Endothelial cell of umbilical vein (primary cell): ENCODE data around the gene CDK17. TPM values are rescaled to one million over a fixed set of nuclear protein-coding genes. Genes with fewer than 3 reads are reported as not detected.

Experiments used
- BruUV-seq: library from RNA; stranded (reverse); fragments of 400-500 nt; replicated peaks from 2 replicates; lab custom pipeline; 2021; lab: Mats Ljungman, UMichigan
- CTCF ChIA-PET: fragments of 300-600, 350-600 bp; sonication (Branson Sonifier 250); formaldehyde crosslinking; loops from one replicate; lab custom pipeline; 2021; ENCODE audit warnings: antibody characterized with exemption, inconsistent platforms; lab: Charles Lee
- POLR2A ChIA-PET: fragments of 300-600, 350-600 bp; sonication (Branson Sonifier 250); formaldehyde crosslinking; loops from one replicate; lab custom pipeline; 2021; ENCODE audit warnings: antibody characterized with exemption, inconsistent platforms; lab: Charles Lee
- DNase-seq: peaks from one replicate; pipeline ENCODE4 v3.0.0-alpha.2; 2011; ENCODE audit warnings: low read depth, low spot score
- FAIRE-seq: peaks from 2 replicates; lab custom pipeline; 2011; peaks lifted over from hg19 to GRCh38; lab: Jason Lieb, UNC
- H2AFZ ChIP-seq: 2 replicates; pipeline ENCODE4 v1.6.0; 2012; ENCODE audit warnings: low read depth, low read length, control low read depth, inconsistent platforms
- H3K27ac ChIP-seq: 2 replicates; pipeline ENCODE4 v1.5.1; 2011; ENCODE audit warnings: low read depth, mild to moderate bottlenecking, control low read depth, low read length, moderate library complexity; ENCODE audit not compliant: insufficient read depth
- H3K27me3 ChIP-seq, 2 experiments: 2 replicates each; pipeline versions ENCODE4 v1.6.0 to v1.6.1; 2011; ENCODE audit warnings: low read length in 2 of 2, mixed read lengths in 1 of 2; ENCODE audit not compliant: control insufficient read depth in 2 of 2, insufficient read depth in 2 of 2
- H3K36me3 ChIP-seq, 2 experiments: 2 replicates in 1 of 2; 3 replicates in 1 of 2; pipeline ENCODE4 v1.5.1; 2011; ENCODE audit warnings: low read length in 2 of 2, mild to moderate bottlenecking in 1 of 2, moderate library complexity in 1 of 2; ENCODE audit not compliant: control insufficient read depth in 2 of 2, insufficient read depth in 2 of 2; ENCODE audit errors: extremely low read depth in 1 of 2
- H3K4me1 ChIP-seq: 3 replicates; pipeline ENCODE4 v1.5.1; 2011; ENCODE audit warnings: mild to moderate bottlenecking, low read length; ENCODE audit not compliant: control insufficient read depth, insufficient read depth; ENCODE audit errors: extremely low read depth
- H3K4me2 ChIP-seq: 2 replicates; pipeline ENCODE4 v1.6.1; 2011; ENCODE audit warnings: low read length, control low read depth, mixed read lengths; ENCODE audit not compliant: insufficient read depth
- H3K4me3 ChIP-seq, 3 experiments: fragments of 200-600 bp in 1 of 3; sonication (generic), shearing (Covaris generic) in 1 of 3; replicated peaks in 1 of 3; 2 replicates each; pipeline ENCODE4 v1.5.1; 2011 to 2016; ENCODE audit warnings: control low read depth in 3 of 3, low read length in 3 of 3, mild to moderate bottlenecking in 2 of 3, inconsistent platforms in 1 of 3, low read depth in 1 of 3, moderate library complexity in 1 of 3; ENCODE audit not compliant: insufficient read depth in 1 of 3
- H3K79me2 ChIP-seq: 2 replicates; pipeline ENCODE4 v1.6.0; 2012; ENCODE audit warnings: low read length, inconsistent platforms; ENCODE audit not compliant: control insufficient read depth, insufficient read depth
- H3K9ac ChIP-seq: replicated peaks from 2 replicates; pipeline ENCODE3; 2011; ENCODE audit warnings: low read length, control low read depth; ENCODE audit not compliant: insufficient read depth; ENCODE audit errors: extremely low read depth
- H3K9me1 ChIP-seq: replicated peaks from 3 replicates; pipeline ENCODE4 v1.6.0; 2011; ENCODE audit warnings: mild to moderate bottlenecking, low read length; ENCODE audit not compliant: control insufficient read depth, insufficient read depth; ENCODE audit errors: extremely low read depth
- H3K9me3 ChIP-seq: replicated peaks from 2 replicates; pipeline ENCODE4 v1.5.1; 2012; ENCODE audit warnings: low read length, inconsistent platforms; ENCODE audit not compliant: control insufficient read depth, insufficient read depth
- H4K20me1 ChIP-seq: replicated peaks from 2 replicates; pipeline ENCODE3; 2011; ENCODE audit warnings: mild to moderate bottlenecking, low read length; ENCODE audit not compliant: control insufficient read depth, insufficient read depth; ENCODE audit errors: extremely low read depth
- EZH2 ChIP-seq: IDR thresholded peaks from 2 replicates; pipeline ENCODE4 v1.6.1; 2012; ENCODE audit warnings: borderline replicate concordance, low read depth, mild to moderate bottlenecking, moderate library complexity, low read length, inconsistent platforms; ENCODE audit not compliant: severe bottlenecking
- FOS ChIP-seq: IDR thresholded peaks from 2 replicates; pipeline ENCODE4 v1.6.1; 2011; ENCODE audit warnings: mild to moderate bottlenecking, low read length, moderate library complexity, borderline replicate concordance; ENCODE audit not compliant: insufficient read depth
- GATA2 ChIP-seq: IDR thresholded peaks from 2 replicates; pipeline ENCODE4 v1.7.0; 2011; ENCODE audit warnings: low read depth, mild to moderate bottlenecking, moderate library complexity, mixed read lengths, low read length; ENCODE audit not compliant: insufficient read length, insufficient read depth
- JUN ChIP-seq: IDR thresholded peaks from 2 replicates; pipeline ENCODE4 v1.6.1; 2011; ENCODE audit warnings: borderline replicate concordance, low read depth; ENCODE audit not compliant: insufficient read length, insufficient read depth
- MAX ChIP-seq: IDR thresholded peaks from 2 replicates; pipeline ENCODE4 v1.6.1; 2011; ENCODE audit not compliant: insufficient read depth, insufficient read length
- MYC ChIP-seq: IDR thresholded peaks from one replicate; pipeline ENCODE4 v1.6.1; 2011; ENCODE audit warnings: mild to moderate bottlenecking, low read depth, low read length
- POLR2A ChIP-seq: IDR thresholded peaks from 2 replicates; pipeline ENCODE4 v1.6.1; 2012; ENCODE audit warnings: low read depth, mild to moderate bottlenecking, control low read depth, low read length
- POLR2AphosphoS5 ChIP-seq: IDR thresholded peaks from 2 replicates; pipeline ENCODE4 v1.6.1; 2012; ENCODE audit warnings: low read depth, mild to moderate bottlenecking, control low read depth, low read length, moderate library complexity; ENCODE audit not compliant: insufficient read depth
- dilution Hi-C: fragments of 300-500 bp; cut with MboI; formaldehyde crosslinking; loops from one replicate; pipeline ENCODE4 v1.15.0; 2019; ENCODE audit warnings: low sequenced_read_pairs; ENCODE audit not compliant: extremely low pct_ligation_motif_present
- intact Hi-C: fragments of 100-400 bp; cut with micrococcal nuclease; formaldehyde crosslinking; loops from one replicate; pipeline ENCODE4 v1.10.0; 2022
- polyA plus RNA-seq, 4 experiments: library from polyadenylated mRNA; depleted of rRNA in 3 of 4; stranded (reverse) in 3 of 4; unstranded in 1 of 4; fragments of >200 nt; gene quantifications; 2 replicates each; pipeline versions ENCODE4 v1.2.1 to v1.2.3, GENCODE V29; 2011 to 2012; ENCODE audit warnings: missing spikeins in 1 of 4
- total RNA-seq: library from RNA; stranded (reverse); gene quantifications from 2 replicates; pipeline ENCODE4 v1.2.3, GENCODE V29; 2021
- TF ChIP-seq, protein P1 (sequence below), 2 donors: IDR thresholded peaks; 1 replicate in 1 of 2; 2 replicates in 1 of 2; pipeline ENCODE4 v1.5.1; 2011; ENCODE audit warnings: low read length in 2 of 2, mild to moderate bottlenecking in 2 of 2, moderate library complexity in 2 of 2, control low read depth in 1 of 2, inconsistent platforms in 1 of 2, low read depth in 1 of 2; ENCODE audit not compliant: insufficient read depth in 1 of 2; ENCODE audit errors: extremely low read depth in 1 of 2

CDK17 gene
- total and polyA plus RNA-seq, 2 donors (not counting 3 experiments of a cell fraction or from before 2014, with no cell fraction given): 61.1 to 176 TPM

DNA sequence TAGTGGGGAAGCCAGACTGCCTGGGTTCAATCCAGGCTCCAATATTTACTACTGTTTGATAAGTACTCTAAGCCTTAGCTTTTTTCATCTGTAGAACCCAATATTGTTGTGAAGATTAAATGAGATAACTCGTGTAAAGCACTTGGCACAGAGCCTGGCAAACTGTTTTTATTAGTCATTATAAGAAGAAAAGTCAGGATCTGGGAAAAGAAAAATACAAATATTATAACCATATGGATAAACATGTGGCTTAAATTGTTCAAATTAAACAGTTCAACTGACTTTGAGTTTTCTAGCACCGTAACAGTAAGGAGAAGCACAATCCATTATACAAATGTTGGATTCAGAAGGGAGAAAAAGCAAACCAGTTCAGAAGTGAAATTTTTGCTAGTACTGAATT, 22.0 kb upstream of the CDK17 start:
- Histone ChIP-seq H3K27me3 (no peaks in the 10 kb centered on the region), H3K79me2 (peaks cover 10% of the 10 kb centered on the region), H3K36me3 (no peaks in the 10 kb centered on the region), H3K4me3 (no peak overlapping the region), H3K9me1 (no peaks in the 10 kb centered on the region), H4K20me1 (no peaks in the 10 kb centered on the region), H3K9me3 (no peaks in the 10 kb centered on the region), H3K4me2 (peak overlapping the region; percentile 57), H3K27ac (peak overlapping the region; percentile 99), H3K4me1 (peaks cover 69% of the 10 kb centered on the region), H2AFZ (no peak overlapping the region), H3K9ac (peak overlapping the region; percentile 79)
- FAIRE-seq (peak; percentile 66), DNase-seq (peak; percentile 89)
- intact Hi-C loops (no loop called here), dilution Hi-C loops (no loop called here)
- CTCF ChIA-PET: interaction anchor here (1.5 kb wide), 1 partner anchor 21 kb away, joined by 7 read pairs; the partner anchor contains the start of gene CDK17
- TF ChIP-seq GATA2 (peak; percentile 31), FOS (peak; percentile 5), POLR2A (no peak)
- POLR2A ChIA-PET: interaction anchor here (0.5 to 2.0 kb wide), 6 partner anchors 14 to 64 kb away, joined by 3 to 11 read pairs (median 3); no protein-coding TSS in a partner anchor
- BruUV-seq: no TSS peak

GRCh38 chr12:96421014-96421413, 20.8 kb upstream of the CDK17 start:
- ChIA-PET POLR2A (interaction anchor here (0.7 to 3.1 kb wide), 8 partner anchors 16 to 157 kb away, joined by 3 to 37 read pairs (median 4); partner anchors contain the start of gene CDK17), CTCF (interaction anchor here (0.7 to 2.3 kb wide), 7 partner anchors 16 to 96 kb away, joined by 3 to 17 read pairs (median 7); partner anchors contain the start of gene CDK17)
- BruUV-seq: no TSS peak
- H3K36me3 ChIP-seq: no peaks in the 10 kb centered on the region
- DNase-seq (peak; percentile 71), FAIRE-seq (no peak)
- no peaks in the 10 kb centered on the region for H4K20me1 ChIP-seq
- no peaks in the 10 kb centered on the region for H3K9me1 ChIP-seq
- H3K4me2 ChIP-seq: peak overlapping the region; percentile 68
- H2AFZ ChIP-seq: no peak overlapping the region
- dilution Hi-C loops (no loop called here), intact Hi-C loops (no loop called here)
- no peaks in the 10 kb centered on the region for H3K9me3 ChIP-seq
- H3K27me3 ChIP-seq: no peaks in the 10 kb centered on the region
- peak overlapping the region; percentile 79 for H3K9ac ChIP-seq
- peaks cover 70% of the 10 kb centered on the region for H3K4me1 ChIP-seq
- peaks cover 6% of the 10 kb centered on the region for H3K79me2 ChIP-seq
- no peak overlapping the region for H3K4me3 ChIP-seq
- TF ChIP-seq FOS (no peak), POLR2AphosphoS5 (no peak), EZH2 (no peak), GATA2 (no peak), POLR2A (no peak), MYC (no peak), MAX (no peak), JUN (no peak)
- TF ChIP-seq, protein P1, sequence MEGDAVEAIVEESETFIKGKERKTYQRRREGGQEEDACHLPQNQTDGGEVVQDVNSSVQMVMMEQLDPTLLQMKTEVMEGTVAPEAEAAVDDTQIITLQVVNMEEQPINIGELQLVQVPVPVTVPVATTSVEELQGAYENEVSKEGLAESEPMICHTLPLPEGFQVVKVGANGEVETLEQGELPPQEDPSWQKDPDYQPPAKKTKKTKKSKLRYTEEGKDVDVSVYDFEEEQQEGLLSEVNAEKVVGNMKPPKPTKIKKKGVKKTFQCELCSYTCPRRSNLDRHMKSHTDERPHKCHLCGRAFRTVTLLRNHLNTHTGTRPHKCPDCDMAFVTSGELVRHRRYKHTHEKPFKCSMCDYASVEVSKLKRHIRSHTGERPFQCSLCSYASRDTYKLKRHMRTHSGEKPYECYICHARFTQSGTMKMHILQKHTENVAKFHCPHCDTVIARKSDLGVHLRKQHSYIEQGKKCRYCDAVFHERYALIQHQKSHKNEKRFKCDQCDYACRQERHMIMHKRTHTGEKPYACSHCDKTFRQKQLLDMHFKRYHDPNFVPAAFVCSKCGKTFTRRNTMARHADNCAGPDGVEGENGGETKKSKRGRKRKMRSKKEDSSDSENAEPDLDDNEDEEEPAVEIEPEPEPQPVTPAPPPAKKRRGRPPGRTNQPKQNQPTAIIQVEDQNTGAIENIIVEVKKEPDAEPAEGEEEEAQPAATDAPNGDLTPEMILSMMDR (IDR thresholded peaks at IDR 0.05; ENCODE audit: extremely low read depth in 1 of 2, insufficient read depth in 1 of 2, low read depth in 1 of 2, low read length in 2 of 2): no peak
- peak overlapping the region; percentile 99 for H3K27ac ChIP-seq
